ENCODE data around the gene FLACC1. TPM values are rescaled to one million over a fixed set of nuclear protein-coding genes. Genes with fewer than 3 reads are reported as not detected.

The FLACC1 gene
- total and polyA plus RNA-seq, 2 of the 8 experiments (the other 6 are each of a cell fraction or from before 2014, with no cell fraction given) = 0.58 TPM; not detected in 1

GRCh38 chr2:201298462-201299052 is 58.6 kb downstream of the FLACC1 start (continued):
- TF ChIP-seq CHD7 (IDR thresholded peaks at IDR 0.05; ENCODE audit: insufficient replicate concordance, low read length) (no peak), BRCA1 (IDR thresholded peaks at IDR 0.05; ENCODE audit: low read depth, low read length) (no peak), JUN (IDR thresholded peaks at IDR 0.05; ENCODE audit: low read depth, low read length) (no peak), EP300 (IDR thresholded peaks at IDR 0.05; ENCODE audit: borderline replicate concordance in 1 of 2, low read depth in 2 of 2, low read length in 2 of 2) (no peak), POU5F1 (IDR thresholded peaks at IDR 0.05; ENCODE audit: low read depth, low read length) (no peak), TAF7 (optimal IDR thresholded peaks at IDR 0.05; ENCODE audit: borderline replicate concordance, low read depth, low read length) (no peak), RNF2 (IDR thresholded peaks at IDR 0.05; ENCODE audit: borderline replicate concordance, low read depth, low read length, missing control alignments, poor library complexity, severe bottlenecking) (no peak), TCF12 (IDR thresholded peaks at IDR 0.05; ENCODE audit: low read depth, low read length) (no peak), KDM1A (IDR thresholded peaks at IDR 0.05; ENCODE audit: borderline replicate concordance, low read length) (no peak), POLR2A (IDR thresholded peaks at IDR 0.05; ENCODE audit: control extremely low read depth in 1 of 2, low read depth in 2 of 2, low read length in 2 of 2) (no peak)
- TF ChIP-seq, protein P1, sequence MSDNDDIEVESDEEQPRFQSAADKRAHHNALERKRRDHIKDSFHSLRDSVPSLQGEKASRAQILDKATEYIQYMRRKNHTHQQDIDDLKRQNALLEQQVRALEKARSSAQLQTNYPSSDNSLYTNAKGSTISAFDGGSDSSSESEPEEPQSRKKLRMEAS (IDR thresholded peaks at IDR 0.05) = no peak

All from H1 (cell line).